C1 segment of cervical spinal cord (tissue), 14 donors: ENCODE data around the gene HS3ST2.
A peak's percentile ranks its signal among the peaks of the same experiment; 100 is the strongest.

Experiments
- DNase-seq, 14 donors: peaks; one replicate each; lab custom pipeline; 2025; lab: John Stamatoyannopoulos, UW

Gene HS3ST2

DNA sequence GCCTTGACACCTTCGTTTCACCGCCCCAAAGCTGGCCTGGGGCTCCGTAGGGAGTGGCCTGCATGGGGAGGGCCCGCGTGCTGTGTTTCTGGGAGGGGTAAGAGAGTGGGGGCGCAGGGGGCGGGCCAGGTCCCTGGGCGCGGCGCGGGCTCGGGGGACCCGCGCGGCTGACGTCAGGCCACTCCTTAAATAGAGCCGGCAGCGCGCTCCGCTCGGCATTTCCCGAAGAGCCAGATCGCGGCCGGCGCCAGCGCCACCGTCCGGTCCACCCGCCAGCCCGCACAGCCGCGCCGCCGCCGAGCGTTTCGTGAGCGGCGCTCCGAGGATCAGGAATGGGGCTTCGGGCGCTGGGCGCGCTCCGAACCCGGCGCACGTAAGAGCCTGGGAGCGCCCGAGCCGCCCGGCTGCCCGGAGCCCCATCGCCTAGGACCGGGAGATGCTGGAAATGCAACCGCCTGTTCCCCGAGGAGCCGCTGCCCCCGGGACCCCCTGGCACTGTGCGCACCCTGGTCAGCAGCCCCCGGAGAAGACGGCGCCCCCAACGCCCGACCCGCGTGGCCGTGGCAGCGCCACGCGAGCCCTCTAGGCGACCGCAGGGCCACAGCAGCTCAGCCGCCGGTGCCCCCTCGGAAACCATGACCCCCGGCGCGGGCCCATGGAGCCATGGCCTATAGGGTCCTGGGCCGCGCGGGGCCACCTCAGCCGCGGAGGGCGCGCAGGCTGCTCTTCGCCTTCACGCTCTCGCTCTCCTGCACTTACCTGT, at the start of gene HS3ST2:
TSS of gene HS3ST2 (plus strand) at position 215 of the 763 bp plus-strand sequence. CDS start at position 664, 449 bp downstream.
- no peak for DNase-seq

DNA sequence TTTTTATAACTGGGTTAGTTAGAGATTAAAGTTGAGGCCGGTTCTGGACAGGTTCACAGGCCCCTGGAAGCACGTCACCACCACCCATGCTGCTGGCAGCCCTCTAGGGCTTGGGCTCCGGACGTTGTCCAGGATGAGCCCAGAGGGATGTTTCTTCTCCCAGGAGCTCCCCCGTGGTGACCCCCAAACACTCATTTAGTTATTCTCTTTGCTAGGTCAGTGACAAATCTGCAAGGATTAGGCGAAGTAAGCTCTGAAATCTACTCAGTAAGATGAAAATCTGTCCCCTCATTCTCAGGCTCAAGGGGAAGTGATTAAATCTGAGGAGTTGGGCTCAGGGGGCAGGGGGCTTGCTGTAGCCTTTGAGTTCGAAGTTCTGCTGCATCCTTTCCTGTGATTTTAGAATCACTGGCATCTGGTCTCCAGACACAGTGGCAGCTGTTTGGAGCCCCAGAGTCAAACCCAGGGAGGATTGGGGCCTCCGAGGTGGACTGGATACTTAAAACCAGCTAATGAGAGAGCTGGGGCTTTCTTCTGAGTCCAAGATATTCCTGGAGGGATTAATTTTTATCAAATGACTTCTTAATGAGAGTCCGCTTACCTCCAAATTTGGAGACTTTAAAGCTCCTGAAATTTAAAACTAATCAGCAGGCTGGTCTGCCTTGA, 49.2 kb upstream of the HS3ST2 start:
- DNase-seq = no peak

DNA sequence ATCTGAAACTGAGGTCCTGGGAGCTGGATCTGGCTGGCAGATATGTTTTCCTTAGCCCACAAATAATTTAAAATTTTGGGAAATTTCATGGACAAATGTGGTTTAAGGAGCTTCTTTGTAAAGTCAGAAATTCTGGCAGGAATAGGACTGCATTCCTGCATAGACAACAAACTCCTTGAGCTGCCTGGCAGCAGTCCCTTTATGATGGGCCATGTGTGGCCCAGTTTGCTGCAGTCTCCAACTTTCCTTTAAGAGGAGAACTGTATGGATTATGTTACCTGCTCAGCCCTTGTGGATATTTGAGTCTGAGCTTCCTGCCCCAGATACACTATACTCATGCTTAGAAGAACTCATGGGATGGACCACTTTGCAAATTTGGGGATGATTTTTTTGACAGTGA, 48.5 kb upstream of the HS3ST2 start:
- peak in 1 of 14 donors; percentile 1 for DNase-seq

DNA sequence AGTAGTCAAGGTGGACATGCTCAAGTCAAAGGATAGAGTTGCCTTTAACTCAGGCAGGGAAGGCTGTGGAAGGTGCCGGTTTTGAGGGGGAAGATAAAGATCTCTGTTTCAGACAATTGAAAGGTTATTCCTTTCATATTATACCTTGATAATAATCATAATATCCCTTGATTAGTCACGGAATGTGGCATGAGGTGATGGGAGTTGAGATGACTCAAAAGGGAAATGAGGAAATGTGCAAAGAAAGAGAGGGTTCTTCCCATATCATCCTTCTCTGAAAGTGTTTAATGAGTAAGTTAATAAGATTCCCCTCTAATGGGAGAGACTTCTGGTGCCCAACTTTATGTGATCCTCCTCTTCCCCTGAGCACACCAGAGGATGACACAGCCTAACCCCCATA, 43.1 kb upstream of the HS3ST2 start:
- DNase-seq = no peak

DNA sequence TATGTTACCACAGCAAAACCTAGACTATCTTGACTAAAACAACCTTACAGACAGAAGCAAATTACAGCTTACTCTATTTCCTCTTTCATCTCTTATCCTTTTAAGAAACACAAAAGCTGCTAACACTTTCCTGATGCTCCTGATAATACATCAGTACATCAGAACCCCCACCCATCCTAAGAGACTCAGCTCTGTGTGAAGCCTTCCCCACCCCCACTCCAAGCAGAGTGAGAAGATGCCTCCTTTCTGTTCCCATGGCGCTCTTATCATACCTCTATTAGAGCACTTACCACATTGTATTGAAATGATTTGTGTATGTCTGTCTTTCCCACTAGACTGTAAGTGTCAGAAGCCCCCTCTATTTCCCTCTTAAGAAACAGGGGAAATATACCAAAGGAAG, 42.4 kb upstream of the HS3ST2 start:
- no peak for DNase-seq

DNA sequence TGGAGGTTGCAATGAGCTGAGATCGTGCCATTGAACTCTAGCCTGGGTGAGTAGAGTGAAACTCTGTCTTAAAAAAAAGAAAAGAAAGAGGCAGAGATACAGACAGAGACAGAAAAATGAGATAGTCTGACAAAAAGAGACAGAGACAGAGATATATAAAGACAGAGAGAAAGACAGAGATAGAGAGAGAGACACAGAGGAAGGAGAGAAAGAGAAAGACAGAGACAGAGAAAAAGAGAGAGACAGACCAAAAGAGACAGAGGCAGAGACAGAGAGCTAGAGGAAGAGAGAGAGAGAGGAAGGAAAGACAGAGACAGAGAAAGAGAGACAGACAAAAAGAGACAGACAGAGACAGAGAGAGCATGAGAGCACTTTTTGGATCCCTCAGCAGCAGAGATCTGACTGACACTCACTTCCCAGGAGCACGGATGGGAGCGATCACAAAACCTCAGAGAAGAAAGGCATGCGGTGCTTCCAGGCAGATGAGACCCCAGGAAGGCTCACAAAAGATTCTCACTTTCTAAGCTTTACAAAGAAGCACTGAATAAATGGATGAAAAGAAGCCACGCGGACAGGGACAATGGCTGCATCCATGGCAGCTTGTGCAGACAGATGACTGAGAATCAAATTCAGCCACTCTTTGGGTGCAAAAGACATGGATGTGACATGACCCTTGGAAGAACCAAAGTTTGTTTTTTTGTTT, 38.6 kb upstream of the HS3ST2 start:
- no peak for DNase-seq

DNA sequence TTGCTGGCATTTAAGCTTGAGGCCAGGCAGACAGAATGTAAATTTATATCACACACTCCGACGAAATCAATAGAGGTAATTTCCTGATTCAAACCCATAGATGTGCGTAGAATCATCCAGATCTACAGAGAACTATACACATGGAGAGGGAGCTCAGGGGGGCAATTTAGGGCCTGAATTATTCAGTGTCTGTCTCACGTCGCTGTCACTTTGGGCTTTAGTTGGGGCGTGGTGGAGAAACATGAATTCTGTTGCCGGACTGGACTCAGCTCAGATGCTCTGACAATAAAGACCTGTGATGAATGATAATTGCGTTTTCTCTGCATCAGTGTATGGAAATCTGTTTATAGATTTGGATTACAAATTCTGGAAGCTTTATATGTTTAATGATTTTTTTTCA, 32.5 kb upstream of the HS3ST2 start:
- DNase-seq = no peak

DNA sequence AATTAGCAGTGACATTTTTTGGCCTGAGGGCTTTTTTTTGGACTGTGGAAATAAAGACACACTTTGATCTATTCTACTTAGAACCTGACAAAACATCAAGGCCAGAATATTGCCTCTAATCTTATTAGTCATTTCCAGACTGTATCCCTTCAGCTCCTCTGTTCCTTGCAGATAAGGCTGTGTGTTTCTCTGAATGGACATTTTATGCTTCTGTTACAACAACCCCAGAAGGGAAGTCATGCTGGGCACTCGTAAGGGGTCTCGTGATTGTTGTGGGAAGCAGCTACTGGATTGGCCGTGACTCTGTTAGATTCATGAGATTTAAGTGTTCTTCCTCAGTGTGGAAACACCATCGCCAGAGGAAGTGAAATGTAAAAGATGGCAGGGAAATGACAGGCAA, 31.6 kb upstream of the HS3ST2 start:
- DNase-seq = peak in 3 of 14 donors; percentile 0 to 14 (median 2)

DNA sequence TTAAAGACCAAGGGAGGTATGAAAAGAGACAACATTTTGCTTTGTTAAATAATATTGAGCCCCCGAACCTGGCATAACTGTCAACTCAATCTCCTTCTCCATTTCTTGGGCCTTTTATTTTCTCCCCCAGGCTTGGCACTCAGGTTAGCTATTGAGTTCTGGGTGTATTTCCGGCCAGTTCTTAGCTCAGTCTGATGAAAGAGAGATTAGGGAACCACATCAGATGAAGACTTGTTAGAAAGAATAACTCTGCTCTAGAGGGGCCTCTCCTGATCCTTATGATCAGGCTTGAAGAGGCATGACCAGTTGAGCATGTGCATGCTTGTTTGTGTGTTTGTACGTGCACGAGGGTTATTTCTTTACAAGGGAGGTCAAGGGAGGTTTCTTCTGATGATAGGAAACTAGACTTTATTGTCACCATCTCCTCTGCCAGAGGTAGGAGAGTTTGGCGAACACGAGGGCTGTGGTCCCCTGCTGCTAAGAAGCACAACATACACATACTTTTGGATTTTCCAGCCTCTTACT, 29.2 kb upstream of the HS3ST2 start:
- DNase-seq = no peak

DNA sequence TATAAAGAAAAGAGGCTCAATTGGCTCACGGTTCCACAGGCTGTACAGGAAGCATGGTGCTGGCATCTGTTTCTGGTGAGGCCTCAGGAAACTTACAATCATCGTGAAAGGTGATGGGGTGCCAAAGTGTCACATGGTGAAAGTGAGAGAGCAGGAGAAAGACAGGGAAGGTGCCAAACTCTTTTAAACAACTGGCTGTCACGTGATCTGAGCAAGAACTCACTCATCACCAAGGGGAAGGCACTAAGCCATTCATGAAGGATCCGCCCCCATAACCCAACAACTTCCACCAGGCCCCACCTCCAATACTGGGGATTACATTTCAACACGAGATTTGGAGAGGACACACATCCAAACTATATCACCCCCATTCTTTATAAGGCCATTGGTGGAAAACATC, 28.4 kb upstream of the HS3ST2 start:
- no peak for DNase-seq

DNA sequence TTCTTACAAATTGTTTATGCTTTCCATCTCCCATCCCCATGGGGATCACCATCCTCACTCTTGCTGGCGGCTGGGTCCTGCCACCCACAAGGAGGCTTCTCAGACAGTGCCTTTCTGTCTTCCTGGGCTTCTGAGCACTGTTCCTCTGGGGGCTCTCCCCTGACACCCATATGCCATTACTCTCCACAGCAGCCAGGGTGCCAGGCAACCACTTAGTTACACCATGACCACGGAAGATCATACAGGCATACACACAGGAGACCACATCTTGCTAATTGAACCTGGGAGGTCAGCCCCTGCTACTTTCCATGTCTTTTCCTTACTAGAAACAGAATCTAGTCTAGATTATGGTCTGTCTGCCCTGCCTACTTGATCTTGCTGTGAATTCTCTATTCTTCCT, 27.7 kb upstream of the HS3ST2 start:
- DNase-seq = no peak

DNA sequence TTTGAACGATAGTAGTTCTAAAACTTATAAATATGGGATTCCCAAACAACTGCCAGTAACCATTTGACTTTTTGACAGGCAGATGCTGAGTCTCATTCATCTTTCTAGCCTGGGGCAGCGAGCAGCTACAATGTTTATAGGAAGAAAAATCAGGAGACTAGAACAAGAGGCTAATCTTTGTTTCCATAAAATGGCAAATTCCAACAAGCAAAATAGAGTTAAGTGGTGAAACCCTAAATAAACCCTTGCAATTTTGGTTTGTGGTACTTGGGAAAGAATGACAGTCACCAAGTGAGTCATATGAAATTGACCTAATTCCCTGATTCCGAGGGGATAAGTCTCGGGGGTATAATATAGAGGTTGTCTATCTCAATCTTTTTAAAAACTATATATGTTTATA, 27.3 kb upstream of the HS3ST2 start:
- no peak for DNase-seq

DNA sequence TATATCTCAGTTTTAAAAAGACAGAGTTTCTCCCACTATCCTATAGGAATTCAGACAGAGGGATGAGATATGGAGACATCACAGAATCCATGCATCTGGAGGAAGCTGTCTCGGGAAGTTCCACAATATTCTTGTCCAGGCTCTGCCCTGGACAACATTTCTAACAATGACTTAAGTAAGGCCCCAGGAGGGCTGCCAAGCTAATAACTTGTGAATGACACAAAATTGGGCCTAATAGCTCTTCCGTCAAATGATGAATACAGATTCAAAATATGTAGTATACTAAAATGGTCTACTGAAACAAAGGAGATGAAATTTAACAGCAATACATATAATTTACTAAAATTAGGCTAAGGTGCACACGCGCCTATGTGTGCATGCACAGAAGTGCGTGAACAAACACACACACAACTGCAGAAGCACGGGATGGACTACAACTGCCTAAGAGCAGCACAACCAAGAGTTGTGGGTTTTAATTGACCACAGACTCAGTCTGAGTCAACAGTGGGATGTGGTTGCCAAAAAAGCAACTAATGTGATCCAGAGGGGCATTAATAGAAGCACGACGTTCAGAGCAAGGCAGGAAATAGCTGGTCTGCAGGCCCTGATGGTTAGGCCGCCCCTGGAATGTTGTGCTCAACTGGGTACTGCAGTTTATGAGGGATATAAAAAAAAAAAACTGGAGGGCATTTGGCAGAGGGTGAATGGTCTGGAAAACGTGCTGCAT, 26.3 kb upstream of the HS3ST2 start:
- DNase-seq = no peak

DNA sequence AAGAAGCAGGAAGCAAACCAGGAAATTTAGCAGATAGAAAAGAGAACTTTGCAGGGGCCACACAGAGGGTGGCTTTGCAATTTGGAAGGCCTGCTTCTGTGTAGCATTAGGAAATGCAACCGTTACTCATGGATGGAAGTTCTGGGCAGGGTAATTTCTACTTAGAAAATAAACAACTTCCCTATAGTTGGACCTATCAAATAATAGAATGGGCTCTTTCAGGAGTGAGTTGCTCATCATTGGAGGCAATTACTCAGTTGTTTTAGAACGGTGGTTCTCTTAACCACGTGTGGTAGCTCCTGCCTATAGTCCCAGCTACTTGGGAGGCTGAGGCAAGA, 25.8 kb upstream of the HS3ST2 start:
- no peak for DNase-seq

DNA sequence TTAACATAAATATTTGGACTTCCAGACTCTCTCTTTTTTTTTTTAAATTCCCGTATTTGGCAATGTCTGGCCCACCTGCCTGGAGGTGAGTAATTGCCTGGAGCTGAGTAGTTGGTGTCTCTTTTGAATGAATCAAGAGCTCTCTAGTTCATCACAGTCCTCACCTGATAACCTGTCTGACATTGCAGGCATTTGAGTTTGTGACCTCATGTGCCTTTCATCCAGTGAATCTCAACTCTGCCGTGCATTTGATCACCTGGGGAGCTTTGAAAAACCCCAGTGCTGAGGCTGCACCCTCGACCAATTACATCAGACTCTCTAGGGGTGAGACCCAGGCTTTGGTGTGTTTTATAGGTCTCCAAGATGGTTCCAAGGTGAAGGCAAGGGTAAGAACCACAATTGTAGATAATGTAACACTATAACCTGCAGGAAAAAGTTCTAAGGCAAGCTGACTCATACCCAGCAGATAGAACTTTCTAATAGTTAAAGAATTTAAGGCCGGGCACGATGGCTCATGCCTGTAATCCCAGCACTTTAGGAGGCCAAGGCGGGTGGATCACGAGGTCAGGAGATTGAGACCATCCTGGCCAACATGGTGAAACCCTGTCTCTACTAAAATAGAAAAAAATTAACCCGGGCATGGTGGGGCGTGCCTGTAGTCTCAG, 24.5 kb upstream of the HS3ST2 start:
- no peak for DNase-seq

DNA sequence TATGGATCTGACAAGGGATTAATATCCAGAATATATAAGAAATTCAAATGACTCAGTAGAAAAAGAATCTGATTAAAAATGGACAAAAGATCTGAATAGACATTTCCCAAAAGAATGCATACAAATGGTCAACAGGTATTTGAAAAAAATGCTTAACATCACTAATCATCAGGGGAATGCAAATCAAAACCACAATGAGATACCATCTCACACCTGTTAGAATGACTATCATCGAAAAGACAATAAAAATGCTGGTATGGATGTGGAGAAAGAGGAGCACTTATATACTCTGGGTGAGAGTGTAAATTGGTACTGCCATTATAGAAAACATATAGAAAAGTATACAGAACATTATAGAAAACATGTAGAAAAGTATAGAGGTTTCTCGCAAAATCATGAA, 16.4 kb upstream of the HS3ST2 start:
- no peak for DNase-seq

DNA sequence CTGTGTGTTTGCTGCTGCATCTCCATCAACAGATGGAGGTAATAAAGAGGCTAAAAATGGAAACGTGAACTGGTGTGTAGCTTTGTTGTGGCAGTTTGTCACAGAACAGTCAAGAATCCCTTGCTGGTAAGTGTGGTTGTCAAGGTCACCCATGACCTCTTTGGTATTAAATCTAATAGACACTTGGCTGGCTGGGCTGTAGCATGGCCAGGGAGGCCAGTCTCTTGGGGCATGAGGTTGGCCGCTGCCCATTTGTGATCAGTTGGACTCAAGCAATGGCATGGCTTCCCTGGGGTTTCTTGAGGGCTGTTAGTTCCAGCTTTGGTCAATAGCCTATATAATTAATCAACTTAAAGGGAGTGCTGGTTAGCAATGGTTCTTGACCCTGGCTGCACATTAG, 14.8 kb upstream of the HS3ST2 start:
- DNase-seq = no peak

DNA sequence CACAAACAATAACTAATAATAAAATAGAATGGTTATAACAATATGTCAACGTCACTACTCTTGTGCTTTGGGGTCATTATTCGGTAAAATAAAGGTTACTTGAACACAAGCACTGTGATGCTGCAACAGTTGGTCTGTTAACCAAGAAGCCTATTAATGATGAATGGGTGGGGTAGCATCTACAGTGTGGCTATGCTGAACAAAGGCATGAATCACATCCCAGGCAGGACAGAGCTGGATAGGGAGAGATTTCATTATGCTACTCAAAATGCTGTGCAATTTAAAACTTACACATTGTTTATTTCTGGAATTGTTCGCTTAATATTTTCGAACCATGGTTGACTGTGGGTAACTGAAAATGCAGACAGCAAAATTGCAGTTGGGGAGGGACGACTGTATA, 9.1 kb upstream of the HS3ST2 start:
- DNase-seq = no peak

DNA sequence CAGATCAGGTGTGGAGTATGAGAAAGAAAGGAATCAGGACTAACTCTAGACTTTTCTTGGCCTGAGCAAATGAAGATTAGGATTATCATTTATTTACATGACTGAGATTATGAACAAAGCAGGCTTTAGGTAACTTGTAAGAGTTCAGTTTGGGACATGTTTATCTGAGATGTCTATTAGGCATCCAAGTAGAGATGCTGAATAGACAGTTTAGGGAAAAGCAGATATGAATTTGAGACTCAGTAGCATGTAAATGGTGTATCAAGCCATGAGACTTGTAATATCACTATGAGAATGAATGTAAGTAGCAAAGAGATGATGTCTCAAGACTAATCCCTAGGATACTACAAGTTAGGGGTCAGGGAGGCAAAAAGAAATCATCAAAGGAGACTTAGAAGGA, 8.6 kb upstream of the HS3ST2 start:
- no peak for DNase-seq

DNA sequence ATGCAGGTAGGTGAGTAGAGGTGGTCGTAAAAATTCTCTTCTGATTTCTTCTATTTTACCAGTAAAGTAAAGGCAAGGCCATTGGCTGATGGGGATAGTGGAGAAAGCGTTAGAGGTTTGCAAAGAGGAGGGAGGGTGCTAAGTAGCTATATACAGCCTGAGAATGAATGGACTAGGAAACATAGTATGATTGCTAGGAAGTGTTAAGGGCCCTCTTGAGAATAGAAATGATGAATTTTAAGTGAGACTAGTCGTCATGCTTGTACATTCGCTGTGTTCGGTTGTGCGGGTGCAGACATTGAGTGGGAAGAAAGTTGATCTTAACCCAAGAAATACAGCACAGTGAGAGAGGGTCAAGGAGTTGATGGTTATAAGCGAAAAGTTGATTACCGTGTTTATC, 7.2 kb upstream of the HS3ST2 start:
- no peak for DNase-seq

DNA sequence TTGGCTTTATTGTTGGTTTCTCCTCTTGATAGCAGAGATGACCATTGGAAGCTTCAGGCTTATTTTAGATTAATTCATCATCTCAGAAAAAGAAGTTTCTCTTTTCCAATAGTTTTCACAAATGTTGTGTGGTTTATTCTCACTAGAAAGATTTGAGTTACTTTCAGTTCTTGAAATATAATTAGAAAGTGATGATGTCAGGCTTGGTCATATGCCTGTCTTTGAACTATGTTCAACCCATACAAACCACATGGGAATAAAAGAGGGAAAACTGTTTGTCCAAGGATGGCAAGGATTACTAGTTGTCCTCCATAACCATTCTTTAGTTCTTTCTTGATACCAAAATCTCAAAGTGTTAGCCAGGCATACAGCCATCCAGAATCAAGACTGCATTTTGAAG, 3.7 kb upstream of the HS3ST2 start:
- no peak for DNase-seq
